A549 (cell line): ENCODE measurements around the gene RNF14. TPM values are rescaled to one million over a fixed set of nuclear protein-coding genes. Genes with fewer than 3 reads are reported as not detected.

Experiments used
- ATAC-seq, 2 experiments: fragments of 200-7000 bp in 1 of 2; fragments of >200 bp in 1 of 2; cut with Nextera tagmentation in 1 of 2; cut with Tn5 transposase in 1 of 2; 3 replicates each; pipeline versions ENCODE4 v1.8.0 to v1.9.1; 2018 to 2020; ENCODE audit warnings: mild to moderate bottlenecking in 1 of 2, moderate library complexity in 1 of 2
- CTCF ChIA-PET: fragments of 300-600 bp; sonication (Branson Sonifier 250); formaldehyde crosslinking; extraction: SDS; loops from one replicate; lab custom pipeline; 2021; ENCODE audit warnings: antibody characterized with exemption, inconsistent platforms; lab: Yijun Ruan, JAX
- POLR2A ChIA-PET: fragments of 350-600 bp; formaldehyde crosslinking; extraction: SDS; loops from one replicate; lab custom pipeline; 2021; ENCODE audit warnings: antibody characterized with exemption, inconsistent platforms; lab: Yijun Ruan, JAX
- DNase-seq, 2 experiments: peaks; one replicate each; pipeline versions ENCODE4 v3.0.0 to v3.0.0-alpha.2; 2011 to 2016; ENCODE audit warnings: low read depth in 1 of 2, low spot score in 1 of 2
- FAIRE-seq: peaks from 2 replicates; lab custom pipeline; 2011; peaks lifted over from hg19 to GRCh38; lab: Jason Lieb, UNC
- H3K27ac ChIP-seq, 2 experiments: fragments of >200 bp; sonication (Bioruptor Twin); formaldehyde crosslinking; 3 replicates each; pipeline ENCODE4 v1.5.1; 2016 to 2017
- H3K4me1 ChIP-seq: fragments of >200 bp; sonication (Bioruptor Twin); formaldehyde crosslinking; 3 replicates; pipeline ENCODE4 v1.6.1; 2016
- H3K4me2 ChIP-seq: fragments of >200 bp; sonication (Bioruptor Twin); formaldehyde crosslinking; 3 replicates; pipeline ENCODE4 v1.6.1; 2016
- H3K4me3 ChIP-seq: fragments of >200 bp; sonication (Bioruptor Twin); formaldehyde crosslinking; 3 replicates; pipeline ENCODE4 v1.5.1; 2016
- H3K9me3 ChIP-seq: fragments of >200 bp; sonication (Bioruptor Twin); formaldehyde crosslinking; 3 replicates; pipeline ENCODE4 v1.6.1; 2016
- BHLHE40 ChIP-seq: IDR thresholded peaks from 2 replicates; pipeline ENCODE4 v1.6.1; 2012; ENCODE audit warnings: low read depth, low read length, inconsistent platforms
- EP300 ChIP-seq, 2 experiments: fragments of >200 bp; sonication (Bioruptor Twin); formaldehyde crosslinking; IDR thresholded peaks; 2 replicates in 1 of 2; 3 replicates in 1 of 2; pipeline ENCODE4 v1.6.1; 2016 to 2017
- FOSL2 ChIP-seq, 2 experiments: fragments of 450-650 bp in 1 of 2; fragments of >200 bp in 1 of 2; sonication (Bioruptor Twin) in 1 of 2; formaldehyde crosslinking; IDR thresholded peaks; 2 replicates each; pipeline versions ENCODE4 v1.5.0 to v1.6.1; 2016 to 2020; ENCODE audit warnings: mild to moderate bottlenecking in 1 of 2, moderate library complexity in 1 of 2
- GATA3 ChIP-seq: IDR thresholded peaks from 2 replicates; pipeline ENCODE4 v1.6.1; 2012; ENCODE audit warnings: borderline replicate concordance
- HDAC2 ChIP-seq: fragments of 200-600 bp; sonication (generic); IDR thresholded peaks from 2 replicates; pipeline ENCODE4 v1.6.1; 2016
- HOXB5 ChIP-seq: fragments of 250-450 bp; sonication (Bioruptor Pico); IDR thresholded peaks from 2 replicates; pipeline ENCODE4 v1.5.0; 2020; ENCODE audit warnings: mild to moderate bottlenecking, moderate library complexity
- JUNB ChIP-seq: fragments of >200 bp; sonication (Bioruptor Twin); formaldehyde crosslinking; IDR thresholded peaks from 2 replicates; pipeline ENCODE4 v1.6.1; 2016
- KDM1A ChIP-seq: fragments of 200-600 bp; sonication (generic); IDR thresholded peaks from 2 replicates; pipeline ENCODE4 v1.6.1; 2016; ENCODE audit warnings: low read depth, mild to moderate bottlenecking
- KDM5A ChIP-seq: fragments of 200-600 bp; sonication (generic); IDR thresholded peaks from 2 replicates; pipeline ENCODE4 v1.6.1; 2016; ENCODE audit warnings: antibody characterized with exemption, mild to moderate bottlenecking
- NFE2L2 ChIP-seq: fragments of 150-350 bp; conservative IDR thresholded peaks from 2 replicates; pipeline ENCODE4 v1.6.1; 2014; ENCODE audit warnings: low read length
- PHF8 ChIP-seq: fragments of 200-600 bp; sonication (generic); IDR thresholded peaks from 2 replicates; pipeline ENCODE4 v1.6.1; 2016; ENCODE audit warnings: low read depth, mild to moderate bottlenecking, antibody characterized with exemption, moderate library complexity, borderline replicate concordance
- POLR2A ChIP-seq: IDR thresholded peaks from 2 replicates; pipeline ENCODE4 v1.6.1; 2012; ENCODE audit warnings: mild to moderate bottlenecking, low read length
- POLR2AphosphoS2 ChIP-seq: conservative IDR thresholded peaks from 2 replicates; pipeline ENCODE4 v1.6.1; 2012; ENCODE audit warnings: low read length, improper control_type of control experiment, inconsistent platforms
- RAD21 ChIP-seq, 2 experiments: fragments of >200 bp in 1 of 2; sonication (Bioruptor Twin) in 1 of 2; formaldehyde crosslinking in 1 of 2; IDR thresholded peaks in 1 of 2; conservative IDR thresholded peaks in 1 of 2; 2 replicates in 1 of 2; 3 replicates in 1 of 2; pipeline ENCODE4 v1.6.1; 2012 to 2018; ENCODE audit warnings: inconsistent platforms in 1 of 2
- SREBF2 ChIP-seq: fragments of 450-650 bp; IDR thresholded peaks from 2 replicates; pipeline ENCODE4 v1.6.1; 2014; ENCODE audit warnings: mild to moderate bottlenecking, moderate library complexity
- TFCP2L1 ChIP-seq: fragments of 250-450 bp; sonication (Bioruptor Pico); IDR thresholded peaks from 2 replicates; pipeline ENCODE4 v1.5.0; 2021; ENCODE audit warnings: mild to moderate bottlenecking
- ZFP36 ChIP-seq: fragments of 450-650 bp; IDR thresholded peaks from 2 replicates; pipeline ENCODE4 v1.6.1; 2014; ENCODE audit warnings: borderline replicate concordance; ENCODE audit not compliant: partially characterized antibody
- WGBS: methylation state at CpG from one replicate; pipeline ENCODE4 v1.1.6; 2017; ENCODE audit errors: missing lambda C conversion rate; 5-methylcytosine and 5-hydroxymethylcytosine counted together
- polyA plus RNA-seq, 4 experiments: library from polyadenylated mRNA; depleted of rRNA in 3 of 4; stranded (reverse); fragments of >200 nt; fragmentation: RNase III in 1 of 4; extraction: RNeasy Plus Mini Kit Qiagen cat#74134 plus additional on column Dnase treatment in 1 of 4; gene quantifications; 2 replicates in 3 of 4; 3 replicates in 1 of 4; pipeline ENCODE4 v1.2.3, GENCODE V29; 2011 to 2017
- TF ChIP-seq, protein P1 (sequence below): fragments of 200-600 bp; sonication (generic); IDR thresholded peaks from 2 replicates; pipeline ENCODE4 v1.6.1; 2016; ENCODE audit warnings: antibody characterized with exemption, mild to moderate bottlenecking, moderate library complexity
- TF ChIP-seq, protein P2 (sequence below): fragments of >200 bp; sonication (Bioruptor Twin); formaldehyde crosslinking; IDR thresholded peaks from 3 replicates; pipeline ENCODE4 v1.6.1; 2016
- TF ChIP-seq, protein P3 (sequence below): fragments of 250-450 bp; sonication (Bioruptor Pico); IDR thresholded peaks from 2 replicates; pipeline ENCODE4 v1.5.0; 2021; ENCODE audit warnings: mild to moderate bottlenecking, moderate library complexity, borderline replicate concordance

RNF14 gene
- polyA plus RNA-seq, 2 of the 4 experiments (the other 2 are of a cell fraction) = 43.2 to 47.4 TPM

DNA sequence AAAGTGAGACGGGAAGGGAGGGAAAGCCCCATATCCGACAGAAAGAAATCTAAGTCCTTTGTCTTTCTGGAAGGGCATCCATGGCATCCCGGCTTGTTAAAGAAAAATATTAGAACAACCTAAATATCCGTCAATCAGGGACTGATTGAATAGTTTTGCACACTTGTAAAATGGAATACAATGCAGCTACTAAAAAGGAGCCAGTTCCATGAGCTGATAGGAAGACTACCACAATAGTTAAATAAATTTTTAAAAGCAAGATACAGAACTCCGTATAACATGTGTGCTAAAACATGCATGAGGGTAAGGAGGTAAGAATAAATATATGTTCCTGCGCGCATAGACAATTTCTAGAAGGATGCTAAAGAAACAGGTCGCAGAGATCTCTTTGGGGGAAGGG, 56.7 kb downstream of the RNF14 start (continued):
- TF ChIP-seq, protein P1, sequence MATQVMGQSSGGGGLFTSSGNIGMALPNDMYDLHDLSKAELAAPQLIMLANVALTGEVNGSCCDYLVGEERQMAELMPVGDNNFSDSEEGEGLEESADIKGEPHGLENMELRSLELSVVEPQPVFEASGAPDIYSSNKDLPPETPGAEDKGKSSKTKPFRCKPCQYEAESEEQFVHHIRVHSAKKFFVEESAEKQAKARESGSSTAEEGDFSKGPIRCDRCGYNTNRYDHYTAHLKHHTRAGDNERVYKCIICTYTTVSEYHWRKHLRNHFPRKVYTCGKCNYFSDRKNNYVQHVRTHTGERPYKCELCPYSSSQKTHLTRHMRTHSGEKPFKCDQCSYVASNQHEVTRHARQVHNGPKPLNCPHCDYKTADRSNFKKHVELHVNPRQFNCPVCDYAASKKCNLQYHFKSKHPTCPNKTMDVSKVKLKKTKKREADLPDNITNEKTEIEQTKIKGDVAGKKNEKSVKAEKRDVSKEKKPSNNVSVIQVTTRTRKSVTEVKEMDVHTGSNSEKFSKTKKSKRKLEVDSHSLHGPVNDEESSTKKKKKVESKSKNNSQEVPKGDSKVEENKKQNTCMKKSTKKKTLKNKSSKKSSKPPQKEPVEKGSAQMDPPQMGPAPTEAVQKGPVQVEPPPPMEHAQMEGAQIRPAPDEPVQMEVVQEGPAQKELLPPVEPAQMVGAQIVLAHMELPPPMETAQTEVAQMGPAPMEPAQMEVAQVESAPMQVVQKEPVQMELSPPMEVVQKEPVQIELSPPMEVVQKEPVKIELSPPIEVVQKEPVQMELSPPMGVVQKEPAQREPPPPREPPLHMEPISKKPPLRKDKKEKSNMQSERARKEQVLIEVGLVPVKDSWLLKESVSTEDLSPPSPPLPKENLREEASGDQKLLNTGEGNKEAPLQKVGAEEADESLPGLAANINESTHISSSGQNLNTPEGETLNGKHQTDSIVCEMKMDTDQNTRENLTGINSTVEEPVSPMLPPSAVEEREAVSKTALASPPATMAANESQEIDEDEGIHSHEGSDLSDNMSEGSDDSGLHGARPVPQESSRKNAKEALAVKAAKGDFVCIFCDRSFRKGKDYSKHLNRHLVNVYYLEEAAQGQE = no peak
- TF ChIP-seq JUNB = no peak
- no peak for TF ChIP-seq POLR2AphosphoS2
- no peak for TF ChIP-seq HDAC2

DNA sequence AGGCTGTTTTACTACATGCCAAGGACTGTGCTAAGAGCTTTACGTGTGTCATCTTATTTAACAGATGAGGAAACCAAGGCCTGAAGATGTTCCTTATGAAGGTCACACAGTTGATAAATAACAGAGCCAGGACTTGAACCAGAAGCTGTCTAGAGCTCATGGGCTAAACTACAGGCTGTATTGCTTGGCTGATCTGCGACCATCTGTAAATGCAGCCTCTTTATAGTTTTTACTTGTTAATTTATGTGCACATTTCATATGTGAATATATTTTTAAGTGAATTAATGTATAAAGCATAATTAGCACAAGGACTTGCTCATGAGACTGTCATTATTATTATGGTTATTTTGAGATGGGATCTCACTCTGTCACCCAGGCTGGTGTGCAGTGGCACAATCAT, 63.2 kb downstream of the RNF14 start:
- WGBS = 76% methylated on average over 2 of the region's 2 CpGs
- no peak overlapping the region for H3K4me3 ChIP-seq
- no peak overlapping the region for H3K27ac ChIP-seq
- ChIA-PET POLR2A (no interaction called here), CTCF (interaction anchor here (0.9 kb wide), 1 partner anchor 16 kb away, joined by 3 read pairs; no protein-coding TSS in a partner anchor)
- FAIRE-seq = no peak
- DNase-seq = no peak
- ATAC-seq = no peak
- H3K4me2 ChIP-seq = no peak overlapping the region
- H3K9me3 ChIP-seq = no peaks in the 10 kb centered on the region
- H3K4me1 ChIP-seq = no peaks in the 10 kb centered on the region
- TF ChIP-seq, protein P1 = no peak
- TF ChIP-seq, protein P2, sequence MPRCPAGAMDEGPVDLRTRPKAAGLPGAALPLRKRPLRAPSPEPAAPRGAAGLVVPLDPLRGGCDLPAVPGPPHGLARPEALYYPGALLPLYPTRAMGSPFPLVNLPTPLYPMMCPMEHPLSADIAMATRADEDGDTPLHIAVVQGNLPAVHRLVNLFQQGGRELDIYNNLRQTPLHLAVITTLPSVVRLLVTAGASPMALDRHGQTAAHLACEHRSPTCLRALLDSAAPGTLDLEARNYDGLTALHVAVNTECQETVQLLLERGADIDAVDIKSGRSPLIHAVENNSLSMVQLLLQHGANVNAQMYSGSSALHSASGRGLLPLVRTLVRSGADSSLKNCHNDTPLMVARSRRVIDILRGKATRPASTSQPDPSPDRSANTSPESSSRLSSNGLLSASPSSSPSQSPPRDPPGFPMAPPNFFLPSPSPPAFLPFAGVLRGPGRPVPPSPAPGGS = no peak
- TF ChIP-seq KDM5A (no peak), ZFP36 (no peak), SREBF2 (no peak), BHLHE40 (no peak), PHF8 (no peak), NFE2L2 (no peak), TFCP2L1 (CRISPR knock-in tag) (no peak), EP300 (IDR thresholded peaks at IDR 0.05) (no peak), FOSL2 (IDR thresholded peaks at IDR 0.05) (no peak), FOSL2 (CRISPR knock-in tag; IDR thresholded peaks at IDR 0.05) (no peak), GATA3 (no peak), HOXB5 (CRISPR knock-in tag) (no peak), RAD21 (conservative IDR thresholded peaks at IDR 0.05 in 1 of 2, IDR thresholded peaks at IDR 0.05 in 1 of 2) (no peak), POLR2A (no peak), KDM1A (no peak)
- TF ChIP-seq, protein P3, sequence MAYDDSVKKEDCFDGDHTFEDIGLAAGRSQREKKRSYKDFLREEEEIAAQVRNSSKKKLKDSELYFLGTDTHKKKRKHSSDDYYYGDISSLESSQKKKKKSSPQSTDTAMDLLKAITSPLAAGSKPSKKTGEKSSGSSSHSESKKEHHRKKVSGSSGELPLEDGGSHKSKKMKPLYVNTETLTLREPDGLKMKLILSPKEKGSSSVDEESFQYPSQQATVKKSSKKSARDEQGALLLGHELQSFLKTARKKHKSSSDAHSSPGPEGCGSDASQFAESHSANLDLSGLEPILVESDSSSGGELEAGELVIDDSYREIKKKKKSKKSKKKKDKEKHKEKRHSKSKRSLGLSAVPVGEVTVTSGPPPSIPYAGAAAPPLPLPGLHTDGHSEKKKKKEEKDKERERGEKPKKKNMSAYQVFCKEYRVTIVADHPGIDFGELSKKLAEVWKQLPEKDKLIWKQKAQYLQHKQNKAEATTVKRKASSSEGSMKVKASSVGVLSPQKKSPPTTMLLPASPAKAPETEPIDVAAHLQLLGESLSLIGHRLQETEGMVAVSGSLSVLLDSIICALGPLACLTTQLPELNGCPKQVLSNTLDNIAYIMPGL (CRISPR knock-in tag) = no peak
